Measurements from ENCODE around the gene TBRG1. TPM values are rescaled to one million over a fixed set of nuclear protein-coding genes. Genes with fewer than 3 reads are reported as not detected.
A peak's percentile ranks its signal among the peaks of the same experiment; 100 is the strongest.

The TBRG1 gene
- polyA plus RNA-seq (2013, experiment 1 of 4), result 25.8 TPM
- 24.4 TPM for polyA plus RNA-seq (2013, experiment 2 of 4)
- 20.7 TPM for polyA plus RNA-seq (2013, experiment 3 of 4)
- 23.2 TPM for polyA plus RNA-seq (2013, experiment 4 of 4)

DNA sequence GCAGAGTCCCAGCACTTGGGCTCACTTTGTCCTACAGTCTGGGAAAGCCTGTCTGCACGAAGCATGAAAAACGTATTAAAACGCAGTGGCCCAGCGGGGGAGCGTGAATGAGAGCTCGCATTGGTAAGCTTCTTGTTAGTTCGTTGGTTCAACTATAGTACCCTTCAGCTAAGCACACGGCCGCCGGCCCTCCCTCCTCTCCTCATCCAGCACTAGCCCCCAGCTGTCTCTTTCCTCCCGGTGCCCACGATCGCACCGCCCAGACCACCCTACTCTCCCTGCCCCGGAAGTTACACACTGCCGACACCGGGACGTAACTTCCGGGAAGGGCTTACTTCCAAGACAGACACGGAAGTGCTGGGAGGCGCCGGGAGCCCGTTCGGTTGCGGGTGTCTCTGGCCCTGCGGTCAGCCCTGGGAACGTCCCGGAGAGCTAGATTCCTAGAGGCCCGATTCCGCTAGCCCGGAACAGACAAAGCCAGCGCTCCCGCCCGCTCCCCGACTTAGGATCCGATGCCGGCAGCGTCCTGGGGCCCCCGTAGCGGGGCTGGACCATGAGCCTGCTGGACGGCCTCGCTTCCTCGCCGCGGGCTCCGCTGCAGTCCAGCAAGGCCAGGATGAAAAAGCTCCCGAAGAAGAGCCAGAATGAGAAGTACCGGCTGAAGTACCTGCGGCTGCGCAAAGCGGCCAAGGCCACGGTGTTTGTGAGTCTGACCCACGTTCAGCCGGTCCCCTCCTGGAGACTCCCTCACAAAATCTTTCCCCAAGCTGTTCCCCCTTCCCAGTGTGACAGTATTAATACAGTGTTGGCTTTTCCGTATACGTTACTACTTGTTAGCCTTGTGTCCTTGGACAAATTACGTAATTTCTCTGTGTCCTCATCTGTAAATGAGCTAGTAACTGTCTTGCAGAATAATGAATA, at the start of gene TBRG1:
TBRG1 (plus strand) TSS at position 334 of the 921 bp plus-strand sequence; CDS start at position 554, 220 bp downstream.
- Histone ChIP-seq H3K27ac (ENCODE audit: insufficient read depth, low read depth, low read length, poor library complexity, severe bottlenecking) (peak within 1 kb of the TSS; percentile 81), H3K27me3 (ENCODE audit: control insufficient read depth, insufficient read depth, low read length, poor library complexity, severe bottlenecking) (peaks cover 21% of the 10 kb centered on the region), H3K36me3 (ENCODE audit: control insufficient read depth, insufficient read depth, low read length) (peaks cover 17% of the 10 kb centered on the region), H3K4me3 (ENCODE audit: insufficient read depth, low read depth, low read length) (peak within 1 kb of the TSS; percentile 95), H3K4me1 (ENCODE audit: control insufficient read depth, insufficient read depth, low read length) (peaks cover 8% of the 10 kb centered on the region), H3K9me3 (ENCODE audit: control insufficient read depth, low read length) (no peaks in the 10 kb centered on the region)
- WGBS, 2 experiments, result 0 to 1% methylated on average over 57 of the region's 57 CpGs

GRCh38 chr11:124577716-124578427, 44.8 kb upstream of the TBRG1 start:
- WGBS, 2 experiments, result 88 to 93% methylated on average over 6 of the region's 6 CpGs
- no peaks in the 10 kb centered on the region for H3K27me3 ChIP-seq (ENCODE audit: control insufficient read depth, insufficient read depth, low read length, poor library complexity, severe bottlenecking)
- H3K4me3 ChIP-seq (ENCODE audit: insufficient read depth, low read depth, low read length), result no peak overlapping the region
- H3K36me3 ChIP-seq (ENCODE audit: control insufficient read depth, insufficient read depth, low read length), result no peaks in the 10 kb centered on the region
- H3K4me1 ChIP-seq (ENCODE audit: control insufficient read depth, insufficient read depth, low read length), result no peaks in the 10 kb centered on the region
- H3K9me3 ChIP-seq (ENCODE audit: control insufficient read depth, low read length), result no peaks in the 10 kb centered on the region
- H3K27ac ChIP-seq (ENCODE audit: insufficient read depth, low read depth, low read length, poor library complexity, severe bottlenecking), result no peak overlapping the region

DNA sequence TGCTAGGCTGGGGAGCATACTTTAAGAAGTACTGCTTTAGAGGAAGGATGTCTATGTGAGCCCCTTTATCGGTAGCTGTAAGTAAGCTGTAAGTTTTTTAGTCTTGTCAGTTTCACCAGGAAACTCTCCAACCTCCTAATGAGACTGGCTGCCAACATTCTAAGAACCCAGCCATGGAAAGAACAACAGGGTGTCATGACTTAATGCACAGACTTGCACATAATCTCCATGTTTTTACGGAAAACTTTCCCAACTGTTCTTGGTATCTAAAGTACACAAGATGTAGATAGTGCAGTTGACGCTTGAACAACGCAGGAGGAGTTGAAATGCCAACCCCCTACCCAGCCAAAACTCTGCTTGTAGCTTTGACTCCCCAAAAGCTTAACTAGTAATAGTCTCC, 43.9 kb upstream of the TBRG1 start:
- Histone ChIP-seq H3K36me3 (ENCODE audit: control insufficient read depth, insufficient read depth, low read length) (no peaks in the 10 kb centered on the region), H3K4me3 (ENCODE audit: insufficient read depth, low read depth, low read length) (no peak overlapping the region), H3K27me3 (ENCODE audit: control insufficient read depth, insufficient read depth, low read length, poor library complexity, severe bottlenecking) (no peaks in the 10 kb centered on the region), H3K27ac (ENCODE audit: insufficient read depth, low read depth, low read length, poor library complexity, severe bottlenecking) (no peak overlapping the region), H3K9me3 (ENCODE audit: control insufficient read depth, low read length) (no peaks in the 10 kb centered on the region), H3K4me1 (ENCODE audit: control insufficient read depth, insufficient read depth, low read length) (no peaks in the 10 kb centered on the region)
- 89 to 92% methylated on average over 4 of the region's 4 CpGs for WGBS, 2 experiments

DNA sequence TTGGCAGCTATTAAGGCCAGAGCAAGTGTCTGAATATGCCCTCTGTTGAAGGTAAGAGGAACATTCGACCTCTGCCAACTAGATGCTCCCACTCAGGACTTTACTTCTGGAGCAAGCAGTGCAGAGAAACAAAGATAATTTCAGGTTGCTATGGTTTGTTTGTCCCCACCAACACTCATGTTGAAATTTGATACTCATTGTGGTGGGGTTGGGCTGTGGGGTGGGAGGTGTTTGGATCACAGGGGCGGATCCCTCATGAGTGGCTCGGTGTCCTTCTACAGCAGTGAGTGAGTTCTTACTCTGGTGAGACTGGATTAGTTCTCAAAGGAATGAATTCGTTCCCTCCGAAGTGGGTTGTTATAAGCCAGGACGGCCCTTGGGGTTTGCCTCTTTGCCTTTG, 40.8 kb upstream of the TBRG1 start:
- H3K9me3 ChIP-seq (ENCODE audit: control insufficient read depth, low read length), result no peaks in the 10 kb centered on the region
- WGBS, 2 experiments, result 91% methylated on average over 6 of the region's 6 CpGs
- no peak overlapping the region for H3K4me3 ChIP-seq (ENCODE audit: insufficient read depth, low read depth, low read length)
- H3K27me3 ChIP-seq (ENCODE audit: control insufficient read depth, insufficient read depth, low read length, poor library complexity, severe bottlenecking), result no peaks in the 10 kb centered on the region
- H3K4me1 ChIP-seq (ENCODE audit: control insufficient read depth, insufficient read depth, low read length), result no peaks in the 10 kb centered on the region
- no peaks in the 10 kb centered on the region for H3K36me3 ChIP-seq (ENCODE audit: control insufficient read depth, insufficient read depth, low read length)
- no peak overlapping the region for H3K27ac ChIP-seq (ENCODE audit: insufficient read depth, low read depth, low read length, poor library complexity, severe bottlenecking)

- WGBS, 2 experiments, result 90% methylated on average over 2 of the region's 2 CpGs; no CpG with 5 or more reads in 1 of the 2 experiments
- Histone ChIP-seq H3K27ac (ENCODE audit: insufficient read depth, low read depth, low read length, poor library complexity, severe bottlenecking) (no peak overlapping the region), H3K27me3 (ENCODE audit: control insufficient read depth, insufficient read depth, low read length, poor library complexity, severe bottlenecking) (no peaks in the 10 kb centered on the region), H3K36me3 (ENCODE audit: control insufficient read depth, insufficient read depth, low read length) (no peaks in the 10 kb centered on the region), H3K4me1 (ENCODE audit: control insufficient read depth, insufficient read depth, low read length) (no peaks in the 10 kb centered on the region), H3K4me3 (ENCODE audit: insufficient read depth, low read depth, low read length) (no peak overlapping the region), H3K9me3 (ENCODE audit: control insufficient read depth, low read length) (no peaks in the 10 kb centered on the region)
Measured at GRCh38 chr11:124582565-124582964, 40.1 kb upstream of the TBRG1 start.

GRCh38 chr11:124583781-124584180, 38.9 kb upstream of the TBRG1 start:
- H3K36me3 ChIP-seq (ENCODE audit: control insufficient read depth, insufficient read depth, low read length), result no peaks in the 10 kb centered on the region
- no peaks in the 10 kb centered on the region for H3K9me3 ChIP-seq (ENCODE audit: control insufficient read depth, low read length)
- 95 to 97% methylated on average over 8 of the region's 8 CpGs for WGBS, 2 experiments
- no peak overlapping the region for H3K4me3 ChIP-seq (ENCODE audit: insufficient read depth, low read depth, low read length)
- H3K27ac ChIP-seq (ENCODE audit: insufficient read depth, low read depth, low read length, poor library complexity, severe bottlenecking), result no peak overlapping the region
- no peaks in the 10 kb centered on the region for H3K4me1 ChIP-seq (ENCODE audit: control insufficient read depth, insufficient read depth, low read length)
- no peaks in the 10 kb centered on the region for H3K27me3 ChIP-seq (ENCODE audit: control insufficient read depth, insufficient read depth, low read length, poor library complexity, severe bottlenecking)

GRCh38 chr11:124584681-124585372, 37.8 kb upstream of the TBRG1 start:
- WGBS, 2 experiments, result 83 to 91% methylated on average over 2 to 4 of the region's 4 CpGs
- Histone ChIP-seq H3K4me1 (ENCODE audit: control insufficient read depth, insufficient read depth, low read length) (no peaks in the 10 kb centered on the region), H3K9me3 (ENCODE audit: control insufficient read depth, low read length) (no peaks in the 10 kb centered on the region), H3K4me3 (ENCODE audit: insufficient read depth, low read depth, low read length) (no peak overlapping the region), H3K27me3 (ENCODE audit: control insufficient read depth, insufficient read depth, low read length, poor library complexity, severe bottlenecking) (no peaks in the 10 kb centered on the region), H3K27ac (ENCODE audit: insufficient read depth, low read depth, low read length, poor library complexity, severe bottlenecking) (no peak overlapping the region), H3K36me3 (ENCODE audit: control insufficient read depth, insufficient read depth, low read length) (no peaks in the 10 kb centered on the region)

DNA sequence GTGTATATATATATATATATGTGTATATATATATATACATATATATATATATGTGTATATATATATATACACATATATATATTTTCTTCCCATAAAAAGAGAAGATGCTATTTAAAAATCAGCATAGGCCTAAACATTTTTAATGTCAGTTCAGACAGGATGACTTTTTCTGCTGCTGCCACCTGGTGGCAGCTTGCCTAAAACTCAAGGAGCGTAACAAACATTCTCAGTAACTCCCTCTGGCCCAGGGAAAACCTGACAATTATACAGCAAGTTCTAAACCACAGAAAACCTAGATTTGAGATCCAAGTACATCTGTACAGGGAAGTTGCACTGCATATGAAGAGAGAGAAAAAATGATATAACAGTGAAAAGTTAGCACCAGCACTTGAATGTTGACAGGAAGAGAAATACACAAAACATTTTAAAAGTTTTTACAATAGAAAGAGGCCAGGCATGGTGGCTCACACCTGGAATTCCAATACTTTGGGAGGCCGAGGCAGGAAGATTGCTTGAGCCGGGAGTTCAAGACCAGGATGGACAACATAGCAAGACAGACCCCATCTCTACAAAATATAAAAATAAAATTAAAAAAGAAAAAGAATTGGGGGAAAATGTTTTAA, 36.3 kb upstream of the TBRG1 start:
- no peaks in the 10 kb centered on the region for H3K27me3 ChIP-seq (ENCODE audit: control insufficient read depth, insufficient read depth, low read length, poor library complexity, severe bottlenecking)
- 50 to 73% methylated on average over 3 of the region's 3 CpGs for WGBS, 2 experiments
- H3K9me3 ChIP-seq (ENCODE audit: control insufficient read depth, low read length), result no peaks in the 10 kb centered on the region
- H3K36me3 ChIP-seq (ENCODE audit: control insufficient read depth, insufficient read depth, low read length), result no peaks in the 10 kb centered on the region
- no peak overlapping the region for H3K27ac ChIP-seq (ENCODE audit: insufficient read depth, low read depth, low read length, poor library complexity, severe bottlenecking)
- H3K4me3 ChIP-seq (ENCODE audit: insufficient read depth, low read depth, low read length), result no peak overlapping the region
- no peaks in the 10 kb centered on the region for H3K4me1 ChIP-seq (ENCODE audit: control insufficient read depth, insufficient read depth, low read length)

DNA sequence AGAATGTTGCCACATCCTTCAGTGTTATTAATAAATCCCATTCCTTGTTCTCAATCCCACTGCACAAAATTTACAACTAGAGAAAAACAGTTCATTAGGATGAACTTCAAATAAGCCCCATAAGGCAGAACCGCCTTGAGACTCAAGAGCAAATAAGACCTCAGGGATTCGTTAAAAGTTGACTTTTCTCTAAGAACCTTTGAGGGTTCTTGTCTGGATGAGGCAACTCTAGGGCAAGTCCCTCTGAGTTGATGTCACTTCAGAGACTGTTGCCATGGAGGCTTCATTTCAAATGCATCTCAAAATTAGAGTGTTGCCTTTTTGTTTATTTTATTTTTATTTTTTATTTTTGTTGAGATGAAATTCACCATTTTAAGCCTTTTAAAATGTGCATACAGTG, 31.2 kb upstream of the TBRG1 start:
- Histone ChIP-seq H3K4me3 (ENCODE audit: insufficient read depth, low read depth, low read length) (no peak overlapping the region), H3K27ac (ENCODE audit: insufficient read depth, low read depth, low read length, poor library complexity, severe bottlenecking) (no peak overlapping the region), H3K27me3 (ENCODE audit: control insufficient read depth, insufficient read depth, low read length, poor library complexity, severe bottlenecking) (no peaks in the 10 kb centered on the region), H3K4me1 (ENCODE audit: control insufficient read depth, insufficient read depth, low read length) (no peaks in the 10 kb centered on the region), H3K36me3 (ENCODE audit: control insufficient read depth, insufficient read depth, low read length) (no peaks in the 10 kb centered on the region), H3K9me3 (ENCODE audit: control insufficient read depth, low read length) (no peaks in the 10 kb centered on the region)
- 93 to 94% methylated on average over 2 of the region's 2 CpGs for WGBS, 2 experiments

Measured in ectodermal cell (in vitro differentiated cells).